Measurements from ENCODE around the gene CYP20A1. TPM values are rescaled to one million over a fixed set of nuclear protein-coding genes. Genes with fewer than 3 reads are reported as not detected.

CYP20A1 gene
- total and polyA plus RNA-seq, 8 donors: 5.9 to 19.7 (median 15.2) TPM

GRCh38 chr2:203237346-203238238, 1.2 kb upstream of the CYP20A1 start:
- Histone ChIP-seq H3K36me3 (no peaks in the 10 kb centered on the region), H3K9me3 (no peaks in the 10 kb centered on the region), H3K27me3 (no peaks in the 10 kb centered on the region), H3K27ac (no peak overlapping the region), H3K4me3 (peak overlapping the region in 2 of 4 donors; percentile 55 to 61), H3K4me1 (peaks cover 0 to 9% (median 0%) of the 10 kb centered on the region in 3 donors)
- FAIRE-seq (no peak), ATAC-seq (no peak), DNase-seq (no peak)
- no peak for TF ChIP-seq CTCF (IDR thresholded peaks at IDR 0.05)
- 90% methylated on average over 16 of the region's 16 CpGs for WGBS, 2 donors
- intact Hi-C loops (cut with DNase I): no loop called here

GRCh38 chr2:203238292-203238703, 520 bp upstream of the CYP20A1 start:
- WGBS, 2 donors: 17 to 22% methylated on average over 22 of the region's 22 CpGs
- FAIRE-seq (no peak), ATAC-seq (peak; percentile 1 to 3 (median 2)), DNase-seq (no peak)
- intact Hi-C loops (cut with DNase I): no loop called here
- TF ChIP-seq CTCF (IDR thresholded peaks at IDR 0.05): no peak
- H3K36me3 ChIP-seq: no peaks in the 10 kb centered on the region
- peak overlapping the region; percentile 51 to 61 (median 56) for H3K4me3 ChIP-seq
- peaks cover 0 to 9% (median 0%) of the 10 kb centered on the region in 3 donors for H3K4me1 ChIP-seq
- H3K27ac ChIP-seq: peak overlapping the region; percentile 91 to 96 (median 94)
- H3K9me3 ChIP-seq: no peaks in the 10 kb centered on the region
- H3K27me3 ChIP-seq: no peaks in the 10 kb centered on the region

- Histone ChIP-seq H3K27ac (no peak overlapping the region), H3K9me3 (no peaks in the 10 kb centered on the region), H3K4me1 (peaks cover 0 to 9% (median 0%) of the 10 kb centered on the region in 3 donors), H3K4me3 (peak overlapping the region in 2 of 4 donors; percentile 55 to 61), H3K36me3 (no peaks in the 10 kb centered on the region), H3K27me3 (no peaks in the 10 kb centered on the region)
- intact Hi-C loops (cut with DNase I): no loop called here
- FAIRE-seq (no peak), DNase-seq (no peak), ATAC-seq (no peak)
- 71 to 78% methylated on average over 5 of the region's 5 CpGs for WGBS, 2 donors
- TF ChIP-seq CTCF (IDR thresholded peaks at IDR 0.05): no peak
These were observed 1.7 kb downstream of the CYP20A1 start for GRCh38 chr2:203240491-203240890.

- Histone ChIP-seq H3K36me3 (peaks cover 0 to 3% (median 0%) of the 10 kb centered on the region in 3 donors), H3K27me3 (no peaks in the 10 kb centered on the region), H3K4me1 (peaks cover 0 to 9% (median 0%) of the 10 kb centered on the region in 3 donors), H3K4me3 (no peak overlapping the region), H3K27ac (no peak overlapping the region), H3K9me3 (no peaks in the 10 kb centered on the region)
- intact Hi-C loops (cut with DNase I): no loop called here
- FAIRE-seq (no peak), ATAC-seq (no peak), DNase-seq (no peak)
- 95 to 98% methylated on average over 6 of the region's 6 CpGs for WGBS, 2 donors
- no peak for TF ChIP-seq CTCF (IDR thresholded peaks at IDR 0.05)
These were observed 3.7 kb downstream of the CYP20A1 start for GRCh38 chr2:203242518-203242917.

GRCh38 chr2:203246646-203247045, 7.8 kb downstream of the CYP20A1 start:
- Histone ChIP-seq H3K27me3 (no peaks in the 10 kb centered on the region), H3K9me3 (no peaks in the 10 kb centered on the region), H3K27ac (no peak overlapping the region), H3K36me3 (peaks cover 0 to 3% (median 0%) of the 10 kb centered on the region in 3 donors), H3K4me3 (no peak overlapping the region), H3K4me1 (no peaks in the 10 kb centered on the region)
- no peak for TF ChIP-seq CTCF (IDR thresholded peaks at IDR 0.05)
- ATAC-seq: no peak
- no peak for FAIRE-seq
- no peak for DNase-seq
- intact Hi-C loops (cut with DNase I): no loop called here
- WGBS, 2 donors: 98 to 100% methylated on average over 3 of the region's 3 CpGs

Measured in pancreas (tissue), 10 donors.